GM15510 (cell line): ENCODE results near the gene KRT15.

ENCODE experiments used
- POLR2A ChIP-seq: IDR thresholded peaks from 3 replicates; pipeline ENCODE4 v1.6.1; 2011; ENCODE audit warnings: borderline replicate concordance; ENCODE audit not compliant: insufficient read length; ENCODE audit errors: extremely low read depth

KRT15 gene

GRCh38 chr17:41475421-41475820 lies 43.3 kb downstream of the KRT15 start:
- TF ChIP-seq POLR2A, result no peak

GRCh38 chr17:41474863-41475262 lies 43.8 kb downstream of the KRT15 start:
- TF ChIP-seq POLR2A, result no peak

GRCh38 chr17:41468346-41468745 lies 50.3 kb downstream of the KRT15 start:
- no peak for TF ChIP-seq POLR2A

GRCh38 chr17:41467561-41467960 lies 51.1 kb downstream of the KRT15 start:
- no peak for TF ChIP-seq POLR2A

GRCh38 chr17:41466988-41467387 lies 51.7 kb downstream of the KRT15 start, which contains the start of gene KRT32:
KRT32 (minus strand) TSS chr17:41467386; CDS start chr17:41467325, 61 bp downstream.
- no peak for TF ChIP-seq POLR2A

- TF ChIP-seq POLR2A, result no peak
These were observed 54.0 kb downstream of the KRT15 start for GRCh38 chr17:41464682-41465081.

GRCh38 chr17:41464173-41464572 lies 54.5 kb downstream of the KRT15 start:
- no peak for TF ChIP-seq POLR2A

GRCh38 chr17:41463746-41464145 lies 54.9 kb downstream of the KRT15 start:
- TF ChIP-seq POLR2A, result no peak
